ENCODE measurements around the gene DNAJB2.

DNAJB2 gene

DNA sequence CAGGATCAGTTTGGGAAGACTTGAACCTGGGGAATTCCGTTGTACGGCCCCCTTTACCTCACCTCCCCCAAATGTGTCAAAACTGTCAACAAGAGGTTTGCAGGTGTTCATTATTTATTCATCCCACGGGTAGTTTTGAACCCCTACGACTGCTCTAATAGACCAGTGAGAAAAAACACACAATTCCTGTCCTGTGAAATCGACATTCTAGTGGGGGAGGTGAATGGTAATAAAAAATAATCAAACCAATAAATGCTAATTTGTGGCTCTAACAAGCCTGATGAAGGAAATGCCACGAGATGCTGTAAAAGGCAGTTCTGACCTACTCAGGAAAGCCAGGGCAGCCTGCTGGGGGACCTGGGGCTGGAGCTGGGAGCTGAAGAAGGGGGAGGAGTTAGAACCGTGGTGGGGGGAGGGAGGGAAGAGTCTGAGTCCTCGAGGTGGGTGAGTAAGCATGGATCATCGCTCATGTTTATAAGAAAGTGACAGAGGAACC, 463 bp upstream of the DNAJB2 start:
- H3K4me3 ChIP-seq (ENCODE audit: low read depth, low read length): peak overlapping the region; percentile 60
- no peak for DNase-seq (ENCODE audit: low read depth)
- TF ChIP-seq, protein P1, sequence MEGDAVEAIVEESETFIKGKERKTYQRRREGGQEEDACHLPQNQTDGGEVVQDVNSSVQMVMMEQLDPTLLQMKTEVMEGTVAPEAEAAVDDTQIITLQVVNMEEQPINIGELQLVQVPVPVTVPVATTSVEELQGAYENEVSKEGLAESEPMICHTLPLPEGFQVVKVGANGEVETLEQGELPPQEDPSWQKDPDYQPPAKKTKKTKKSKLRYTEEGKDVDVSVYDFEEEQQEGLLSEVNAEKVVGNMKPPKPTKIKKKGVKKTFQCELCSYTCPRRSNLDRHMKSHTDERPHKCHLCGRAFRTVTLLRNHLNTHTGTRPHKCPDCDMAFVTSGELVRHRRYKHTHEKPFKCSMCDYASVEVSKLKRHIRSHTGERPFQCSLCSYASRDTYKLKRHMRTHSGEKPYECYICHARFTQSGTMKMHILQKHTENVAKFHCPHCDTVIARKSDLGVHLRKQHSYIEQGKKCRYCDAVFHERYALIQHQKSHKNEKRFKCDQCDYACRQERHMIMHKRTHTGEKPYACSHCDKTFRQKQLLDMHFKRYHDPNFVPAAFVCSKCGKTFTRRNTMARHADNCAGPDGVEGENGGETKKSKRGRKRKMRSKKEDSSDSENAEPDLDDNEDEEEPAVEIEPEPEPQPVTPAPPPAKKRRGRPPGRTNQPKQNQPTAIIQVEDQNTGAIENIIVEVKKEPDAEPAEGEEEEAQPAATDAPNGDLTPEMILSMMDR (IDR thresholded peaks at IDR 0.05; ENCODE audit: low read depth, low read length, missing control alignments): no peak

DNA sequence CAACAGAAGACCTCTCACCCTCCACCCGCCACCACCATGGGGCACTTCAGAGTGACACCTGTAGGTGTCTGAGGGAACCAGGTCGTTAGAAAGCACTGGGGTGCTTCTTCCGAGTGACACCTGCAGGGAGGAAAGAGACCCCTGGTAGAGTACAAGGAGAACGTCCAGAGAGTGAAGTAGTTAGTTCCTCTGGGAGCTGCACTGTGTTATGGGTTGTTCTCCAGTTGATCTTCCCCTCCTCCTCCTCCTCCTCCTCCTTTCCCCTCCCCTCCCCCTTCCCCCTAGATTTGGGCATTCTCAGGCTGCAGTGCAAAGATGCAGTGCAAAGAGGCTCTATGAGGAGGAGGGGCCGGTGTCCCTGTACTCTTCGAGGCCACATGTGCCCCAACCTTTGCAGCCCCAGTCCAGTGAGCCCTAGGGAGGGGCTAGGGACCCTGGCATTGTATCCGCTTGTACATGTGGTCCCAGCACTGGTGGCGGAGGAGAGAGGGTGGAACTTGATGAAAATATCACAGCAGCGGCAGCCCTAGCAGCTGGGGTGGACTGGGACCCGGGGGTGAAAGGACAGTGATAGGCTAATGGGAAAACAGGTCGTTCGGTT, 850 bp downstream of the DNAJB2 start:
- DNase-seq (ENCODE audit: low read depth): no peak
- TF ChIP-seq, protein P1 (IDR thresholded peaks at IDR 0.05; ENCODE audit: low read depth, low read length, missing control alignments): peak; percentile 27
- peak overlapping the region; percentile 76 for H3K4me3 ChIP-seq (ENCODE audit: low read depth, low read length)

DNA sequence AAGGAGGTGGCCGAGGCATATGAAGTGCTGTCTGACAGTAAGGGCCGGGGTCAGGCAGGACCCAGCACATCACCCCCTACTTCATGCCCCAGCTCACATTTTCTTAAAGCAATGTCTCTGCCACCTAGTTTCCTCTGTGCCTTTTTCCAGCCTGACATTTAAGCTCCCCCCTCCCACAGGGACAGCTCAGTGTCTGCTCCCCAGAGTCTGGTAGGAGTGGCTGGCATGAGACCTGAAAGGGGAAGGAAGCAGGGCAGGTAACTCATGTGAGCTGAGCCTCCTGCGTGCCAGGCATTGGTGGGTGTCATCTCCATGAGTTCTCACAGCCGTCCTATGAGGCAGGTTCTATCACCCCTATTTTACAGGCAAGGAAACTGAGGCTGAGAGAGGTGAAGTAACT, 1.5 kb downstream of the DNAJB2 start:
- H3K4me3 ChIP-seq (ENCODE audit: low read depth, low read length): no peak overlapping the region; the same call in 1 of the 2 replicates
- TF ChIP-seq, protein P1 (IDR thresholded peaks at IDR 0.05; ENCODE audit: low read depth, low read length, missing control alignments): no peak
- DNase-seq (ENCODE audit: low read depth): no peak

DNA sequence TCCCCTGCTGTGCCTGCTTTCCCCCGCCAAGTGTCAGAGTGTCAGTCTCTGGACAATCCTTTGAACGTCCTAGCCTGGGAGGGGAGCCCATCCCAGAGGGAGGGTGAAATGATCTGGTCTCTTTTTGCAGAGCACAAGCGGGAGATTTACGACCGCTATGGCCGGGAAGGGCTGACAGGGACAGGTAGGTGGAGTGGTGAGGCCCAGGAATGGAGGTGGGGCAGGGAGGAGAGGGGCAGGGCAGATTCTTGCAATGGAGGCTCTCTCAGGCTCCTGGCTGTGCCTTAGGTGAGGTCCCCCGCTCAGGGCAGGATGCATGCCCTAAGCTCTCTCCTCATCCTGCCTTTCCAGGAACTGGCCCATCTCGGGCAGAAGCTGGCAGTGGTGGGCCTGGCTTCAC, 2.4 kb downstream of the DNAJB2 start:
- DNase-seq (ENCODE audit: low read depth): no peak
- TF ChIP-seq, protein P1 (IDR thresholded peaks at IDR 0.05; ENCODE audit: low read depth, low read length, missing control alignments): no peak
- no peak overlapping the region for H3K4me3 ChIP-seq (ENCODE audit: low read depth, low read length)

DNA sequence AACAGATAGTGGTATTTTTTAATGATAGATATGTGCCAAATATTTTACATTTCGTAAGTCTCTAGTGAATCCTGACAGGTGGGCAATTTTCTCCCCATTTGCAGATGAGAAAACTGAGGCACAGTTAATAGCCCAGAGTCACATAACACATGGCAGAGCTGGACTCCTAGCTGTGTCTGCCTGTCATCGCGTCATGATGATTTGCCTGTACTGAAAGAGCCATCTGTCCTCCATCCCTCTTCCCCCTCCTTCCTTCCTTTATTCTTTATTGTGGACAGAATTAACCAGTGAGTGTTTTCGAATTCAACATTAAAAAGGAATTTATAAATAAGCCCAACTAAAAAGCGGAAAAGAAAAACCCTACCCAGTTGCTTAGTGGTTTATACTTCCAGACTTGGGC, 3.2 kb downstream of the DNAJB2 start:
- no peak overlapping the region for H3K4me3 ChIP-seq (ENCODE audit: low read depth, low read length)
- TF ChIP-seq, protein P1 (IDR thresholded peaks at IDR 0.05; ENCODE audit: low read depth, low read length, missing control alignments): no peak
- no peak for DNase-seq (ENCODE audit: low read depth)

DNA sequence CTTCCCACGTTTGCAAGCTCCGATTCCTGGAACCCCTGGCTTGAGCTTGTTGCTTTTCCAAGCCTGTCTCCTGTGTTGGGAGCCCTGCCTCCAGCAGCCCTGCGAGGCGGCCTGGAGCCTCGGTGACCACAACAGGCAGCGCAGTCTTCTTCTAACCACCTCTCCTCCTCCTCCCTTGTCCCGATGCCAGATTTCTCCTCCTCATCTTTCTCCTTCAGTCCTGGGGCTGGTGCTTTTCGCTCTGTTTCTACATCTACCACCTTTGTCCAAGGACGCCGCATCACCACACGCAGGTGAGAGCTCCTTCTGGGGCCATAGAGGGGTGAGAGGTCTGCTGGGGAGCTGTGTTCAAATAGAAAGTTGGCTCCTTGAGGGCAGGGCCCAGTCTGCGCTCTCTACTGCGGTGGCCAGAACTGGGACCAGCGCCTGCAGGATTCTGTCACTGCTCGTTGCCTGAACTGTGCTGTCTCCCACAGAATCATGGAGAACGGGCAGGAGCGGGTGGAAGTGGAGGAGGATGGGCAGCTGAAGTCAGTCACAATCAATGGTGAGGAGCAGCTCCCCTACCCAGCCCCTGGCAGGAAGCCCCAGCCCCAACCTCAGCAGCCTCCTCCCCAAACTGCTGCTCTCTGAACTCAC, 3.9 kb downstream of the DNAJB2 start:
- TF ChIP-seq, protein P1 (IDR thresholded peaks at IDR 0.05; ENCODE audit: low read depth, low read length, missing control alignments): no peak
- DNase-seq (ENCODE audit: low read depth): no peak
- no peak overlapping the region for H3K4me3 ChIP-seq (ENCODE audit: low read depth, low read length)

Data from GM12864 (cell line).